Stimulated activated CD8-positive, alpha-beta memory T cell treated with anti-CD3 and anti-CD28 coated beads, Interleukin-15, amount 100 ng/mL, for 48 hours (primary cell): ENCODE results near the gene DBN1.
A peak's percentile ranks its signal among the peaks of the same experiment; 100 is the strongest.
"Not testable (repeated sequence)": the region's sequence is repeated elsewhere in the genome, so short reads cannot be mapped to it uniquely, and the experiment has no call there.

Experiments
- DNase-seq, 2 donors: peaks; one replicate each; pipeline ENCODE4 v3.0.0-alpha.2; 2020; ENCODE audit warnings: low read depth in 2 of 2

DBN1 gene

DNA sequence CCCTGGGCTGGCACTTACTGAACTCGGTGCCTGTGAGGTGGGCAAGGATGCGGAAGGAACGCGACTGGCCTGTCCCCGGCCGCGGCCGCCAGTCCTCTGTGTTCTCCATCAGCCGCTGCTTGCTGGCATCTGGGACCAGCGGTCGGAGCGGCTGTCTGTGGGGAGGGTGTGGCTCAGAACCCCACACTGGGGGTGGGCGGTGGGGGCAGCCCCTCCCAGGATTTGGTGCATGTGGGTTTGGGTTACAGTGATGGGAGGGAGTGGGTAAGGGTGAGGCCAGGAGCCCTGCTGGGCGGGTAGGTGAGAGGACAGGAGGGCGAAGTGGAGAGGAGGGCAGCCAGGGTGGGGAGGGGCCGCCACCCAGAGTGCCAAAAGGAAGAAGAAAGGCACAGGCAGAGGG, 17.6 kb upstream of the DBN1 start:
- DNase-seq: no peak

DNA sequence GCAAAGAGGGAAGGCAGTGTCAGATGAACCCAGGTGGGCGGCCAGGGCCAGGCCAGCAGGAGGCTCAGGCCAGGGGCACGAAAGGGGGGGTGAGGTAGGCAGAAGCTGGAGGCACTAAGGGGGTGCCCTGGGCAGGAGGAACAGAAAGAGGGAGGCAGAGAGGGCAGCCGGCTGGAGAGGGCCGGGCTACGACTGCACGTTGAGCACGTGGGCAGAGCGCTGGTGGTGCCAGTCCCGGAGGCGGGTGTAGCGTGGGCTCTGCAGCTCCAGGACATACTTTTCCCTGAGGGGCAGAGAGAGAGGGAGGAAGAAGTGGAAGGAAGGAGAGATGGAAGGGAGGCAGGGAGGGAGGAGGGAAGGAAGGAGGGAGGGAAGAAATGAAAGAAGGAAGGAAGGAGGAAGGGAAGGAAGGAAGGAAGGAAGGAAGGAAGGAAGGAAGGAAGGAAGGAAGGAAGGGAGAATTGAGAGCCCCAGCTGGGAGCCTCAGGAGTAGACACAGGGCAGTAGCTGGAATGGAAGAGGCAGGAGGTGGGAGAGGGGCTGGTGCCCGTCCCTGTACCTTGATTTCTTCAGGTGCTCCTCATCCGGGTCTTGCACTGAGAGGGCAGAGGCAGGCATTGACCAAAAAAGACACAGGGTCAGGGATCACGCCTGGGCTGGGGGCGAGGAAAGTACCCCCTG, 17.0 kb upstream of the DBN1 start:
- DNase-seq: no peak

DNA sequence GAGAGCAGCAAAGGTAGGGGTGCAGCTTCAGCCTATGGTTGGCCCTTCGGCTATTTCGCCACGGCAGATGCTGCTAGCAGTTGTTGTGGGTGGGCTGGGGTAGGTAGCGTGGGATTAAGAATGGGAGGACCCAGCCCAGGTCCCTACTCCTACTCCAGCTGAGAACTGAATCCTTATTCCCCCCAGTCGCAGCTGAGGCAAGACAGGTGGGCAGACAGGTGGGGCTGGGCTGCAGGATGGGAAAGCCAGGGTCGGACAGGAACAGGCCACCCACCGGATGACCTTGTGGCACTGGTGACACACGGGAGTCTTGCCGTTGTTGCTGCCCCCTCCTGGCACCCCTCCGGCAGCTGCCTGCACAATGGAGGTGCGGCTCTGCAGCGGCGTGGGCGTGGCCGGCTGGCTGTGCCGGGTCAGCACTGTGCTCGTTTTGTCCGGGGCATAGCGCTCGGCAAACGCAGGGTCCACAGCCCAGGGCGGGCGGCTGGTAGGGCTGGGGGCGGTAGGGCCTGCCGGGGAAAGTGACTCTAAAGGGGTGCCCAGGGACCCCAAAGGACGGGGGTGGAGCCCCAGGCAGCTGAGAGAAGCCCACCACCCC, 15.8 kb upstream of the DBN1 start:
- no peak for DNase-seq

DNA sequence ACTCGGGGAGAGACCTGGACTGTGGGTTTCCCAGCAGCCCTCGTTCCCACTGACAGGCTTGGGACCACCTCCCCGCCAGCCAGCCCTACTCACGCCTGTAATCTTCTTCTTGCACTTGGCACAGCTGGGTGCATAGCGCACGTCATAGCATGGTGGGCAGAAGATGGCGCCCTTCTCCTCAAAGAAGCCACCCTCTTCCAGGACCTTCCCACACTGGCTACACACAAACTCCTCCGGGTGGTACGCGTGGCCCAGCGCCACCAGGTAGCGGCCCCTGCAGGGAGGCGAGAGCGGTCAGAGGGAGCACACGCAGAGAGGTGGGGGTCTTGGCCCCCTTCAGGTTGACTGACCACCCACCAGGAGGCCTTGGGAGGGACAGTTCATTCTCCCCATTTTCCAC, 14.5 kb upstream of the DBN1 start:
- DNase-seq: no peak

DNA sequence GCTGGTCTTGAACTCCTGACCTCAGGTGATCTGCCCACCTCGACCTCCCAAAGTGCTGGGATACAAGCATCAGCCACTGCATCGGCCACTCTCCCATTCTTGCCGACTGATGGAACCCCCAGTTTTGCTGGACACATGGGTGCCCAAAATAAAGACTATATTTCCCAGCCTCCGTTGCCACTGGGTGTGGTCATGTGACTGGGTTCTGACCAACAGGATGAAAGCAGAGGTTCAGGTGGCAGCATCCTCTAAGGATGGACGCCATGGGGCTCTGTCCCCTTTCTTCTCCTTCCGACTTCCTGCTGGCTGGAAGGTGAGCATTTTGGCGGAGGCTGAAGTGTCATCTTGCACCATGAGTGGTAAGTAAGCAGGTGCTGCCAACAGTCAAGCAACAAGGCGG, 13.7 kb upstream of the DBN1 start:
- no peak for DNase-seq

DNA sequence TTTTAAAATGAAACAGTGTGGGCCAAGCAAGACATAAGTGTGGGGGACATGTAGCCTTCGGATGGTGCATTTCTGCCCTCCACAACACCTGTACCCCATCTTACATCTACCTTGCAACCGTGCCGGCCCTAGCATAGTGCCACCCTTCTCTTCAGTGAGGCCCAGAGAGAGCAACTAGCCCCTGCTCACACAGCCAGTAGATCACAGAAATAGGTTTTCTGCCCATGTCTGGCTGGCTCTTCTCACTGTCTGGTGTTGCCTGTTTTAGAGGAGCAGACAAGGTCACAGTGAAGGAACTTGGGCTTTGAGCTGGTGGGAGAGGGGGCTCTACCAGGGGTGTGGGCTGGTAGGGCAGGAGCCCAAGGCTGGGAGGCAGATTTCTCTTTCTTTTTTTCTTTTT, 12.8 kb upstream of the DBN1 start:
- no peak for DNase-seq

DNA sequence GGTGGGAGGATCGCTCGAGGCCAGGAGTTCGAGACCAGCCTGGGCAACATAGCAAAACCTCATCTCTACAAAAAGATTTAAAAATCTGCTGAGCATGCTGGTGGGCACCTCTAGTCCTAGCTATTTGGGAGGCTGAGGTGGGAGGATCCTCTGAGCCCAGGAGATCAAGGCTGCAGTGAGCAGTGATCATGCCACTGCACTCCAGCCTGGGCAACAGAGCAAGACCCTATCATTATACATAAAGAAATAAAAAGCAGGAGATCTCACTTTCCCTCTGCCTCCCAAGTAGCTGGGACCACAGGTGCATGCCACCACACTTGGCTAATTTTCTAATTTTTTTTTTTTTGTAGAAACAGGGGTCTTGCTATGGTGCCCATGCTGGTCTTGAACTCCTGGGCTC, 12.3 kb upstream of the DBN1 start:
- not testable (repeated sequence) for DNase-seq

DNA sequence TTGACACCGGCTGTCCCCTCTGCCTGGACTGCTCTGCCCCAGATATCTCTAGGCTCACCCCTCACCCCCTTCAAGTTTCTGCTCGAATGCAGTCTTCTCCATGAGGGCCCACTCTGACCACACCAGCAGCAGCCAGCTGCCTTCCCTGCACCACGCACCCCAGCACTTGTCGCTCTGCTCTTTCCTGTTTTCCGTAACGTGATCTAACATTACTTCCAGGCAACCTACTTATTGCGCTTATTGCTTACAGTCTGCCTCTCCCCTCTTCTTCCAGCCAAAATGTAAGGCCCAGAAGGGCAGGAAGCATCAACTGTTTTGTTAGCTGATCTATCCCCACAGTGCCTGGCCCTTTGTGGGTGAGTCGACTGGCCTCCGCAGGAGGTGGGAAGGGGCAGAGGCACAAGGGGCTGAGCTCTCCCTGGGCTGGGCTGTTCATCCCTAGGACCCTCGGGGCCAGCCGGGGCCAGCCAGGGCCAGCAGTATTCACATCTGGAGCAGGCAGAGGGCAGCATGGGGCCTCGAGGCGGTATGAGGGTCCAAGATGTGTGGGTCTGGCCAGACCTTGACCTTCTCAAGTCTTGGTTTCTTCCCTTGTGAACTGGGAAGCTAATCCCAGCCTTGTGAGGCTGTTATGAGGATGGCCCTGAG, 11.6 kb upstream of the DBN1 start:
- DNase-seq: no peak

DNA sequence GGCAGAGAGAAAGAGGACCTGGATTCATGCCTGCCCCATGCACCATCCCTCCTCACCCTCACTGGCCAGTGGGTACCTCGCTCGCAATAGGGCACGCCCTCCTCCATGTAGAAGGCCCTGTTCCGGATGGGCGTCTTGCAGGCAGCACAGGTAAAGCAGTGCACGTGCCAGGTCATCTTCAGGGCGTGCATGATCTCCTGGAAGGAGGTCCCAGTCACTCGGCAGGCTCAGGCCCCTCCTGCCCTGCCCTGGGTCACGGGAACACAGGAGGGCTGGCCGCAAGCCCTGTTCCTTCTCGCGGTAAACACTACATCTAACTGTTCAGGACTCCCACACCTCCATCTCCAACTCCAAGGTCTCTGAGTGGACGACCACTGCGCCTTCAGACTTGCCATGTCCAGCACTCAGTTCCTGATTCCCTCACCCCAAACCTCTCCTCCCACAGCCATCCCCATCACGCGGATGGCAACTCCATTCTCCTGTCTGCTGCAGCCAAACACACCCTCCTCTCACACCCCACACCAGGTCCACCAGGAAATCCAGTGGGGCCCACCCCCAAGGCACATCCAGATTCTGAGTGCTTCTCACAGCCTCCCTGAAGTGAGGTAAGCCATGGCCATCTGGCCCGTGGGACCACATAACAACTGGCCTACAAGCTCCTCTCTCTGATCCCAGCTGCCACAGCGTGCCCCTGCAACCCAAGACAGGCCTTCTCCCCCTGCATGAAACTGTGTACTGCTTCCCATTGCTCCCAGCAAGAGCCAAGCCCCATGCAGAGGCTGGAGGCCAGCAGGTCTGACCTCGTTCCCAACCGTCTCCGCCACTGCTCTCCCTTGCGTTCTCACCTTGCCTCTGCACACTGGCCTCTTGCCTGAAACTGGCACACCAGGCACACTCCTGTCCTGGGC, 10.8 kb upstream of the DBN1 start:
- DNase-seq: no peak

DNA sequence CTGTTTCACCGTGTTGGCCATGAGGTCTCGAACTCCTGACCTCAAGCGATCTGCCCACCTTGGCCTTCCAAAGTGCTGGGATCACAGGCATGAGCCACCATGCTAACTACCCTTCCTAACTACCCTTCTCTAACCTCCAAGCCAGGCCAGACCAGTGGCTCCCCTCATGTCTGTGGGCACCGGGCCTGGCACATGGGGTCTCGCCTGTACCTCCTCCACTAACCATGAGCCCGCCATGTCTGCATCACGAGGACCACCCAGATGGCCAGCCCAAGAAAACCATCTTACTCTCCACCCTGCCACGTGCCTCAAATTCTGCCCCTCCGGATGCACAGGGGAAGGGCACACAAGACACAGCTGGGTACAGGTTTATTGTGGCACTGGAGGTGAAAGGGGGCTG, 9.6 kb upstream of the DBN1 start:
- DNase-seq: no peak

DNA sequence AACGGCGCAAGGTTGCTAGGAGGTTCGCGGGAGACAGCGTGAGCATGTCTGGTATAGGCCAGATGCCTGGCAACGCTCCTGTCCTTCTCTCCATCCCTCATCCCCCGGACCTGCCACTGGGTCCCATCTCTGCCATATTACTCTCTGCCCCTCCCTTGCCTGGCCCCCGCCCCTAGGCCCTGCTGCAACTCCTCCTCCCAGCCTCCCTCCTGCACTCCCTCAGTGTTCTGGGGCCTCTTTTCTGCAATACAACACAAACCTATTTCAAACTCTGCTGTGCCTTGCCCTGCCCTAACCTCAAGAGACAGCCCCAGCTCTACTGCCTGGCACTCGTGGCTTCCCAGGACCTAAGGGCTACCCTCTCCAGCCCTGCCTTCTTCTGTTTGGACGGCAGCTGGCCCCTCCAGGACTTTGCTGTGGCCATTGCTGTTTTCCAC, 8.9 kb upstream of the DBN1 start:
- no peak for DNase-seq

DNA sequence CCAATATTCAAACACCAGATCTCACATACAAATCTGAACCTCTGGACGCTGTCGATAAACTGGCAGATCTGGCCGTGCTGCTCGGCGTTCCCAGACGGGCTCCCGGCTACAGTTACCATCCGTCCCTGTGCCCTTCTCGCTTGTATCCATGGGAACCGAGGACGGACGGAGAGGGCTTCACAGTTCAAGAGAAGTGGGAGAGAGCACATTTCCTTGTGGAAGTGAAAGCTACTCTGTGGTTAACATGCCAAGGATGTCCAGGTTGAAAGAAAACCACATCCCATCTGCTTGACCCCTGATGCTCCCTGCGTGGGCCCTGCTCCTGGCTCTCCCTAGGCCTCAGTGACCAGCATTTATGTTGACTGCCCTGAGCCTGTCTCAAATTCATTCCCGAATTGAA, 6.3 kb upstream of the DBN1 start:
- DNase-seq: no peak

DNA sequence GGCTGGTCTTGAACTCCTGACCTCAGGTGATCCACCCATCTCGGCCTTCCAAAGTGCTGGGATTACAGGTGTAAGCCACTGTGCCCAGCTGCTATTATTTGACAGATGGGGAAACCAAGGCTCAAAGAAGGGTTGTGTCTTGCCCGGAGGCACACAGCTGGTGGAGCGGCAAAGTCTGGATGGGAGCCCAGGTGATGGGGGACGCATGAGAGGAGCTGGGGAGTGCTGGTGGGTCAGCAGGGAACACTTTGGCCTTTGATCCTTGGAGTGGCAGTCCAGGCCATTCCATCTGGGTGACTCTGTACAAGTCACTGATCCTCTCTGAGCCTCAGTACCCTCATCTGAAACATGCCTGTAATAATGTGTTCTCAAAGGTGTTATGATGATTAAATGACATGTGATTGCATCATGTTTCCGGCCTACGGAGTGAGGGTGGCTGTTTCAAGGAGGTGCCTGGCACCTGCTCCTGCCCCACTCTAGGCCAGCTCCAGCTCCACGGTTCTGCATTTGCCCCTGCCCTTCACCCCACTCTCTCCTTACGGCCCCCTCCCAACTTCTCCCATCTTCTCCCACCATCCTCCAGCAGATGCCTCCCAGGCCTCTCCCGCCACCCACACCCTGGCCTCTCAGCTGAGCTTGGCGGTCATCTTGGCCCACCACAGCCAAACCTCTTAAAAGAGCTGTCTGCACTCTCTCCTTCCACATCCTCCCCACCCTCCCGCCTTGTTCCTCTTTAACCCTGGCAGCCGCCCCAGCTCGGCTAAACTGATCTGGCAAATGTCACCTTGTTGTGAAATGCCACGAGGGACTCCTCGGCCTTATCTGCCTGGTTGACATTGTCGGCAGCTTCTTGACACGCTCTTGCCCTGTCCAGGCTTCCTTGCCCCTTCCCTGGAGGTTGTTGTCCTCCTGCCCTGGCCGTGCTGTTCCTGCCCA, 5.5 kb upstream of the DBN1 start:
- DNase-seq: peak in 1 of 2 donors; percentile 31

DNA sequence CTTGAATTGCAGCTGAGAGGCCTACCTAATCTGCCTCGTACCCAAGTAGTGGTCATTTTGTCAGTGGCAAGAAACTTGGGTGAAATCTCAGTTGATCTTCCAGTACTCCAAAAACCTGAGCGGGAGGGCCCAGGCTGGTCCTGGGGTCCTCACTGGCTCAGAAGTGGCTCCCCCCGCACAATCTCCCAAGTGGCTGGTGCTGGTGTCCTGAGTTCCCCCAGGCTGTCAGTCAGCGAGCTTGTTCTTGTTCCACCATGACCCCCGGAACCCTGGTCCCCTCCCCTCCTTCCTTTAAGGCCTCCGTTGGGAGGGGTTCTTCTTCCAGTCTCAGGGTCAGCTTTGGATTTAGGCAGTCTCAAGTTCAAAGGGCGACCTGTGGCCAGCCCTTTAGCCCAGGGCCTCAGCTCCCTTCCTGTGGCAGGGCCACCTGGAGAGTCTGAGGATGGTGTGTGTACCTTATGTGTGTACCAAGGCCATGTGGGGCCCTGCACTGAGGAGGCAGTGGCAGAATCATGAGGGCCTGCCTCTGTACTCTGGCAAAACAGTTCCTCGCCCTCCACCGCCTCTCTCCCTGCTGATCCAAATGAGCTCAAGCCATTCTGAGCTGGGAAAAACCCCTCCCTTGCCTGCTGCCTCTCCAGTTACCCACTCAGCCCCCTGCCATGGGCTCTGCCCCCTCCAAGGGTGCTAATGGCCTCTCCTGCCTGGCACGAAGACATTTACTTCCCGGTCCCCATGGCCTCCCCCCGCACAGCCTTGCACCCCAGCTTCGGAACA, 4.5 kb upstream of the DBN1 start:
- DNase-seq: no peak

DNA sequence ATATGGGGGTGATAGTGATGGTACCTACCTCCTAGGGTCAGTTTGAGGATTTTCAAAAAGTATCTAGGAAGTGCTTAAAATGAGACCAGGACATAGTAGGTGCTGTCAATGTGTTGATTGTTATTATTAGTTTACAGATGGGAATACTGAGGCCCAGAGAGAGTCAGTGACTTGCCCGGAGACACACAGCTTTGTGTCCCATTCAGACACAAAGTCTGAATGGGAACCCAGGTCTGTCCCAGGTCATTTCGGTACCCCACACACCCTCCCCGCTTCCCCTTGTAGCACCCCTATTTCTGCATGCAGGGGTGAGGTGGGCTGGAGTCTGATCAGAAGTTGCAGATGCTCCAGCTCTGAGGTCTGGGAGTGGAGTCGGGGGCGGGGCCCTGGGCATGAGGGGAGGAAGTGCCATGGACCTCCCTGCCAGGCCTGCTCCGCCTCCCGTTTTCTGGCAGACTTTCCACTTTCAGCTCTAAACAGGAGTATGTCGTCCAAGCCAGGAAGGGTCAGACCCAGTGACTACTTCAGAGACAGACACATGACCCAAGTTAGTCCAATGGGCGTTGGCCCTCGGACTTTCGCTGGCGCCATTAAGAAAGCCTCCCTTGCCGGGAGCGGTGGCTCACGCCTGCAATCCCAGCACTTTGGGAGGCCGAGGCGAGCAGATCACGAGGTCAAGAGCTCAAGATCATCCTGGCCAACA, 3.2 kb upstream of the DBN1 start:
- no peak for DNase-seq

DNA sequence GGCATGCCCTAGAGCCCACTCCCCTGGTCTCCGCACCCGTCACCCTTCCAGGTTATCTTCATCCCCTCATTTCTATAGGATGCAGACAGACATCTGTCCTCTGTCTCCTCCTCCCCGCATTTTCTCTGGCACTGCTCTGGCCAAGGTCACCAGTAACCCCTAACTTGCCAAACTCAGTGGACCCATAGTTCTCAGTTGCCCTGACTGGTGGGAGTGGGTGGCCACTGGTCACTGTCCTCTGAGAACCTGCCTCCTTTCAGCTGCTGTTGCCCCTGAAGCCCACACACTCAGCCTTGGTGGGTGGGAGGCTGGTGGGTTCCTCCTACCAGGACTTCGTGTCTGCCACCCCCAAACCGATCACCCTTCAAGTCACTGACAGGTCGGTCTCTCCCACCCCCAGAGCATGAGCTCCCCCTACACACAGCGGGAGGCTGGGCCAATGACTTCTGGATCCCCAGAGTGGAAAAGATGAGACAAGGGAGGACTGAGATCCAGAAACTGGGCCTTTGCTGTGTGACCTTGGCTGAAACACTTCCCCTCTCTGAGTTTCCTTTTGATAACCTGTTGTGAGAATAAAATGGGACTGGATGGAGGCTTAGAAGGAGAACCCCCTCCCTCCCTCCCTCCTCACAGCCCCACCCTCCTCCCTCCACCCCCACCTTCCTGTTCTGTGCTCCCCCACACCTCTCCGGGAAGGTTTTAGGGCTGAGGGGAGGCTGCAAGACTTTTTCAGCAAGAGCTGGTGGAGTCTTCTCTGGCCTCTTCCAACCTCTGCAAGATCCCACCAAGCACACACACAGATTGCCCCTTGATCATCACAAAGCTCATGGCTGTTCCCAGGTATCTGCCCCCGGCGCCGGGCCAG, 2.4 kb upstream of the DBN1 start:
- DNase-seq: peak in 1 of 2 donors; percentile 17

DNA sequence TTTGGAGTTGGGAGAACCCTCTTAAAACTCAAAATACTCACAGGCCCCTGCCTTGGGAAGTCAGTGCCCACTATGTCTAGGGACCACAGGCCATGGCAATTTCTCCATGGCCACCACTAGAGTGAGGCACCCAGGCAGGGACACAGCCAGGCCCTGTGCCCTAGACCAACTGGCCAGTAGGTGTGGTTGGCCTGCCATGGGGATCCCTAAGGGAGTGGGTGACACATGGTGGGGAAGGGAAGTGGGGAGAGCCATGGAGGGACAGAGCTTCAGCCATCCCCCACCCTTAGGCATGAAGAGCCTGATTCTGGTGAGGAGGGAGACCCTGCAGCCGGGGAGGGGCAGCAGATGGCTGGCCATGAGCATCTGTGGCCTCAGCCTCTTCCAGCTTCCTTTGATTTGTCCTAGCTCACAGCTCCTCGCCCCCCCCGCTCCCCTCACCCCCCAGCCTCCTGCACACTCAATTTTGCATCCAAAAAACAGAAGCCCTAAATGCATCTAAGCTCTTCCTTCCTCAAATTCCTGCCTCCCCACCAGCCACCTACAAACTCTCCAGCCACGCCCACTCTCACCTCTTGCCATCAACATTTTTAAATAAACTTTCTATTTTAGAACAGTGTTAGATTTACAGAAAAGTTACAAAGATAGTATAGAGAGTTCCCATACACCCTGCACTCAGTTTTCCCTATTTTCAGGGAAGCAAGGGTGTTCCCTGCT, 1.6 kb upstream of the DBN1 start:
- no peak for DNase-seq

DNA sequence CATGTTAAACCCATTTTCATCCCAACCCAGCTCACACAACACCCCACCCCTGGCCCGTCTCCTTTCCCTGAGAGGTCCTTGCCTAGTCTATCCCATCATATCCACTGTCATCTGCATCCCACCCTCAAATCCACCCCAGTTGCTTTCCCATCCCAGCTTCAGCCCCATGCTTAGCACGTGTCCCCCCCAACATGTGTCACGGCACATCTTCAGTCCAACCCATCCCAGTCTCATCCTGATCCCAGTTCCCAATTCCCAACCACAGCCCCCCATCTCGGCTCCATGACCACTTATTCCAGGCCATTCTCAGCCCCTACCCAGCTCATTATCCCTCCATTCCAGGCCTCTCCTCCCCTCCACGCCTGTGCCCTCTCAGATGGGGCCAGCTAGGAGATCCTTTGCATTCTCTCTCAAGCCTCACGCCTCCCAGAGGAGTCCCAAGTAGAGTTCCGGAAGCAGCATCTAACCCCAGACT, 605 bp upstream of the DBN1 start:
- no peak for DNase-seq
